Measurements from ENCODE around the gene PDE8A.

DNA sequence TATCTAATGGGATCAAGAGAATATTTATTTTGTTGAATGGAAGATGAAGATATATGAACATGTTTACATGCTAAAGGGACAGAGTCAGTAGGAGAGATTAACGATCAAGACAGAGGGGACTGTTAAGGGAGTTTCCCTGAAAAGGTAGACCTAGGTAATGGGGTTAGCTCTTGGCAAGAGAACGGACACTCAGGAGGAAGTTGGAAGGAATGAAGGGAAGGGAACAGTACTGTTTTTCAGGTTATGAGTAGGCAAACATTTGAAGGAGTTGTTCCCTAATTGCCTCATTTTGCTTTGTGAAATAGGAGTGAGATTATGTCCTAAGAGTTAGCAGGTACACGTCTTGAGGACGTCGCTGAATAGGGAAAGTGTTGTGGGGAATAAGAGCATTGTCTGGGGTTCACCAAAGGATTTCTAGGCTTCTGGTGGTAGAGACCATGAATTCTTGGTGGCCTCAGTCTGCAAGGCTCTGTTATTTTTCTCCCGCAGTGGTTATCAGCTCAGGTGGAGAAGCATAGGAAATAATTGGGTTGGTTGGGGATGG, 41.3 kb downstream of the PDE8A start:
- no peak for TF ChIP-seq EZH2 (IDR thresholded peaks at IDR 0.05)
- no peak for TF ChIP-seq EZH2phosphoT487 (IDR thresholded peaks at IDR 0.05)
- TF ChIP-seq, protein P1, sequence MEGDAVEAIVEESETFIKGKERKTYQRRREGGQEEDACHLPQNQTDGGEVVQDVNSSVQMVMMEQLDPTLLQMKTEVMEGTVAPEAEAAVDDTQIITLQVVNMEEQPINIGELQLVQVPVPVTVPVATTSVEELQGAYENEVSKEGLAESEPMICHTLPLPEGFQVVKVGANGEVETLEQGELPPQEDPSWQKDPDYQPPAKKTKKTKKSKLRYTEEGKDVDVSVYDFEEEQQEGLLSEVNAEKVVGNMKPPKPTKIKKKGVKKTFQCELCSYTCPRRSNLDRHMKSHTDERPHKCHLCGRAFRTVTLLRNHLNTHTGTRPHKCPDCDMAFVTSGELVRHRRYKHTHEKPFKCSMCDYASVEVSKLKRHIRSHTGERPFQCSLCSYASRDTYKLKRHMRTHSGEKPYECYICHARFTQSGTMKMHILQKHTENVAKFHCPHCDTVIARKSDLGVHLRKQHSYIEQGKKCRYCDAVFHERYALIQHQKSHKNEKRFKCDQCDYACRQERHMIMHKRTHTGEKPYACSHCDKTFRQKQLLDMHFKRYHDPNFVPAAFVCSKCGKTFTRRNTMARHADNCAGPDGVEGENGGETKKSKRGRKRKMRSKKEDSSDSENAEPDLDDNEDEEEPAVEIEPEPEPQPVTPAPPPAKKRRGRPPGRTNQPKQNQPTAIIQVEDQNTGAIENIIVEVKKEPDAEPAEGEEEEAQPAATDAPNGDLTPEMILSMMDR (IDR thresholded peaks at IDR 0.05): no peak

Data from neural progenitor cell (in vitro differentiated cells).